Lung microvascular endothelial cell (primary cell): ENCODE results near the gene AZU1. TPM values are rescaled to one million over a fixed set of nuclear protein-coding genes. Genes with fewer than 3 reads are reported as not detected.

Experiments
- DNase-seq, 2 donors: peaks; one replicate each; pipeline versions ENCODE4 v3.0.0 to v3.0.0-alpha.2; 2010; ENCODE audit warnings: low read depth in 2 of 2
- total RNA-seq: library from RNA; depleted of rRNA; stranded (reverse); fragments of >200 nt; gene quantifications from 2 replicates; pipeline ENCODE4 v1.2.1, GENCODE V29; 2014

The AZU1 gene
- total RNA-seq, 1 donor from 2014 or later, result not detected

GRCh38 chr19:797528-798414 is 29.9 kb upstream of the AZU1 start:
- peak; percentile 94 to 96 for DNase-seq

GRCh38 chr19:798415-799075 is 29.1 kb upstream of the AZU1 start:
- DNase-seq, result peak in 1 of 2 donors; percentile 46

GRCh38 chr19:799076-799881 is 28.4 kb upstream of the AZU1 start:
- peak; percentile 49 to 73 for DNase-seq

GRCh38 chr19:800360-801029 is 27.1 kb upstream of the AZU1 start:
- peak; percentile 69 to 72 for DNase-seq

GRCh38 chr19:801030-801860 is 26.4 kb upstream of the AZU1 start:
- peak; percentile 40 to 41 for DNase-seq

- DNase-seq, result peak in 1 of 2 donors; percentile 72
These were observed 25.7 kb upstream of the AZU1 start for GRCh38 chr19:801861-802497.

GRCh38 chr19:802498-803098 is 25.0 kb upstream of the AZU1 start:
- DNase-seq, result peak; percentile 56 to 72

GRCh38 chr19:803099-803561 is 24.5 kb upstream of the AZU1 start:
- no peak for DNase-seq

- peak in 1 of 2 donors; percentile 31 for DNase-seq
These were observed 23.8 kb upstream of the AZU1 start for GRCh38 chr19:803686-804418.

GRCh38 chr19:804419-805165 is 23.0 kb upstream of the AZU1 start:
- no peak for DNase-seq

GRCh38 chr19:805166-805551 is 22.5 kb upstream of the AZU1 start:
- DNase-seq, result no peak

- no peak for DNase-seq
These were observed 21.8 kb upstream of the AZU1 start for GRCh38 chr19:805600-806550.

- no peak for DNase-seq
These were observed 20.7 kb upstream of the AZU1 start for GRCh38 chr19:806815-807421.

GRCh38 chr19:807627-808422 is 19.8 kb upstream of the AZU1 start:
- DNase-seq, result no peak

- DNase-seq, result no peak
These were observed 19.2 kb upstream of the AZU1 start for GRCh38 chr19:808423-808775.
